ENCODE data around the gene MYL5.

GRCh38 chr4:657338-657833 is 17.0 kb upstream of the MYL5 start:
- TF ChIP-seq CTCF (IDR thresholded peaks at IDR 0.05) (no peak), POLR2A (IDR thresholded peaks at IDR 0.05) (no peak)
